Activated CD8-positive, alpha-beta T cell treated with anti-CD3 and anti-CD28 coated beads for 36 hours (primary cell): Measurements from ENCODE around the gene CACNG1. TPM values are rescaled to one million over a fixed set of nuclear protein-coding genes. Genes with fewer than 3 reads are reported as not detected.

Experiments used
- ATAC-seq: fragments of 200-7000 bp; cut with Tn5 transposase; one replicate; pipeline ENCODE4 v1.10.0; 2021; ENCODE audit warnings: mild to moderate bottlenecking, moderate library complexity
- CTCF ChIA-PET: fragments of 350-600 bp; sonication (Branson Sonifier 250); formaldehyde crosslinking; loops from one replicate; lab custom pipeline; 2021; ENCODE audit warnings: antibody characterized with exemption; lab: Charles Lee
- POLR2A ChIA-PET: fragments of 350-600 bp; sonication (Branson Sonifier 250); formaldehyde crosslinking; loops from one replicate; lab custom pipeline; 2021; ENCODE audit warnings: antibody characterized with exemption; lab: Charles Lee
- DNase-seq: peaks from one replicate; pipeline ENCODE4 v3.0.0-alpha.2; 2020
- H3K27ac Mint-ChIP-seq: one replicate; pipeline ENCODE4 v1.8.0; 2021; ENCODE audit warnings: mild to moderate bottlenecking, mixed read lengths
- H3K27me3 Mint-ChIP-seq: one replicate; pipeline ENCODE4 v1.8.0; 2021; ENCODE audit warnings: mixed read lengths
- H3K36me3 Mint-ChIP-seq: one replicate; pipeline ENCODE4 v1.8.0; 2021; ENCODE audit warnings: low read depth, mixed read lengths
- H3K4me1 Mint-ChIP-seq: one replicate; pipeline ENCODE4 v1.8.0; 2021; ENCODE audit warnings: low read depth, mixed read lengths
- H3K4me3 Mint-ChIP-seq: one replicate; pipeline ENCODE4 v1.8.0; 2021; ENCODE audit warnings: mild to moderate bottlenecking, moderate library complexity, mixed read lengths
- H3K9me3 Mint-ChIP-seq: one replicate; pipeline ENCODE4 v1.8.0; 2021; ENCODE audit warnings: mixed read lengths
- CTCF ChIP-seq: fragments of 200-600 bp; IDR thresholded peaks from one replicate; pipeline ENCODE4 v1.8.0; 2022; ENCODE audit warnings: antibody characterized with exemption, mild to moderate bottlenecking
- intact Hi-C: fragments of 100-400 bp; cut with micrococcal nuclease; formaldehyde crosslinking; loops from one replicate; pipeline ENCODE4 v1.10.0; 2022
- total RNA-seq, 2 experiments: library from RNA; stranded (reverse); gene quantifications; one replicate each; pipeline ENCODE4 v1.2.3, GENCODE V29; 2021

The CACNG1 gene
- total RNA-seq, 2 experiments from 2014 or later = not detected

- no peak for TF ChIP-seq CTCF
- Mint-ChIP-seq H3K9me3 (peaks cover 12% of the 10 kb centered on the region), H3K4me1 (no peaks in the 10 kb centered on the region), H3K27ac (no peak overlapping the region), H3K27me3 (no peaks in the 10 kb centered on the region), H3K4me3 (no peak overlapping the region), H3K36me3 (peaks cover 7% of the 10 kb centered on the region)
- DNase-seq = no peak
- POLR2A ChIA-PET = no interaction called here
- intact Hi-C loops = no loop called here
- no peak for ATAC-seq
- CTCF ChIA-PET = interaction anchor here (0.8 kb wide), 1 partner anchor 11 kb away, joined by 3 read pairs; no protein-coding TSS in a partner anchor
Observed at GRCh38 chr17:67050471-67051154, 6.3 kb downstream of the CACNG1 start.

- Mint-ChIP-seq H3K27ac (no peak overlapping the region), H3K4me1 (no peaks in the 10 kb centered on the region), H3K27me3 (no peaks in the 10 kb centered on the region), H3K9me3 (peaks cover 12% of the 10 kb centered on the region), H3K36me3 (peaks cover 7% of the 10 kb centered on the region), H3K4me3 (no peak overlapping the region)
- ChIA-PET POLR2A (no interaction called here), CTCF (no interaction called here)
- ATAC-seq (no peak), DNase-seq (no peak)
- intact Hi-C loops = no loop called here
- TF ChIP-seq CTCF = no peak
Observed at GRCh38 chr17:67051155-67051538, 6.8 kb downstream of the CACNG1 start.

GRCh38 chr17:67051837-67052236 is 7.5 kb downstream of the CACNG1 start:
- ChIA-PET CTCF (no interaction called here), POLR2A (no interaction called here)
- Mint-ChIP-seq H3K9me3 (peaks cover 12% of the 10 kb centered on the region), H3K27me3 (no peaks in the 10 kb centered on the region), H3K27ac (no peak overlapping the region), H3K4me1 (no peaks in the 10 kb centered on the region), H3K36me3 (peaks cover 7% of the 10 kb centered on the region), H3K4me3 (no peak overlapping the region)
- DNase-seq (no peak), ATAC-seq (no peak)
- intact Hi-C loops = no loop called here
- TF ChIP-seq CTCF = no peak

- Mint-ChIP-seq H3K27me3 (no peaks in the 10 kb centered on the region), H3K36me3 (peaks cover 4% of the 10 kb centered on the region), H3K27ac (no peak overlapping the region), H3K4me1 (no peaks in the 10 kb centered on the region), H3K4me3 (no peak overlapping the region), H3K9me3 (peaks cover 12% of the 10 kb centered on the region)
- ChIA-PET CTCF (no interaction called here), POLR2A (no interaction called here)
- DNase-seq = no peak
- intact Hi-C loops = no loop called here
- TF ChIP-seq CTCF = no peak
- no peak for ATAC-seq
Observed at GRCh38 chr17:67052720-67053437, 8.5 kb downstream of the CACNG1 start.

GRCh38 chr17:67053438-67054000 is 9.2 kb downstream of the CACNG1 start:
- no peak for DNase-seq
- ChIA-PET CTCF (no interaction called here), POLR2A (no interaction called here)
- TF ChIP-seq CTCF = no peak
- ATAC-seq = no peak
- Mint-ChIP-seq H3K36me3 (peaks cover 4% of the 10 kb centered on the region), H3K27me3 (no peaks in the 10 kb centered on the region), H3K27ac (no peak overlapping the region), H3K9me3 (peaks cover 10% of the 10 kb centered on the region), H3K4me3 (no peak overlapping the region), H3K4me1 (no peaks in the 10 kb centered on the region)
- intact Hi-C loops = no loop called here
